Measurements from ENCODE around the gene MCHR2. TPM values are rescaled to one million over a fixed set of nuclear protein-coding genes. Genes with fewer than 3 reads are reported as not detected.

Gene MCHR2
- total RNA-seq, 1 experiment from 2014 or later = not detected

DNA sequence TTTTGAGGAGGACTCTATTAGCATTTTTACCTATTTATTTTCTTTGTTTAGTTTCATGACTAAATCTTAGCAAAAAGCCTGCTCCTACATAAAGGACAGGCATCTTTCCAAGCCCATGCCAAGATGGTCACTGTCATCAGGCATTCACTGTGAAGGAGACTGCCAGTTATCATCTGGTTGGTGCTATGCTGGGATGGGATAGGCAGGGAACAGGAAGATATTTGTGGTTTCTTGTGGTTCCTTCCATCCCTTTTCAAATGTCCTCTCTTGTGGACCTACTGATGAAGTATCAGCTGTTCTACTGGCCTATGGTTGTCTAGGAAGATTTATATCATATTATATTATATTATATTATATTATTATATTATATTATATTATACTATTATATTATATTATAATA lies 107.0 kb downstream of the MCHR2 start:
- CTCF ChIA-PET = no interaction called here
- Mint-ChIP-seq H3K27ac (ENCODE audit: unreplicated experiment) (no peak overlapping the region), H3K36me3 (ENCODE audit: insufficient read depth, unreplicated experiment) (no peaks in the 10 kb centered on the region), H3K27me3 (ENCODE audit: insufficient read depth, unreplicated experiment) (peaks cover 14% of the 10 kb centered on the region), H3K4me1 (ENCODE audit: low read depth, unreplicated experiment) (no peaks in the 10 kb centered on the region), H3K4me3 (ENCODE audit: unreplicated experiment) (no peak overlapping the region), H3K9me3 (ENCODE audit: unreplicated experiment) (no peaks in the 10 kb centered on the region)
- POLR2A ChIA-PET = no interaction called here
- no peak overlapping the region for H3K4me3 ChIP-seq (ENCODE audit: low read depth, low read length)
- DNase-seq = no peak
- TF ChIP-seq, protein P1, sequence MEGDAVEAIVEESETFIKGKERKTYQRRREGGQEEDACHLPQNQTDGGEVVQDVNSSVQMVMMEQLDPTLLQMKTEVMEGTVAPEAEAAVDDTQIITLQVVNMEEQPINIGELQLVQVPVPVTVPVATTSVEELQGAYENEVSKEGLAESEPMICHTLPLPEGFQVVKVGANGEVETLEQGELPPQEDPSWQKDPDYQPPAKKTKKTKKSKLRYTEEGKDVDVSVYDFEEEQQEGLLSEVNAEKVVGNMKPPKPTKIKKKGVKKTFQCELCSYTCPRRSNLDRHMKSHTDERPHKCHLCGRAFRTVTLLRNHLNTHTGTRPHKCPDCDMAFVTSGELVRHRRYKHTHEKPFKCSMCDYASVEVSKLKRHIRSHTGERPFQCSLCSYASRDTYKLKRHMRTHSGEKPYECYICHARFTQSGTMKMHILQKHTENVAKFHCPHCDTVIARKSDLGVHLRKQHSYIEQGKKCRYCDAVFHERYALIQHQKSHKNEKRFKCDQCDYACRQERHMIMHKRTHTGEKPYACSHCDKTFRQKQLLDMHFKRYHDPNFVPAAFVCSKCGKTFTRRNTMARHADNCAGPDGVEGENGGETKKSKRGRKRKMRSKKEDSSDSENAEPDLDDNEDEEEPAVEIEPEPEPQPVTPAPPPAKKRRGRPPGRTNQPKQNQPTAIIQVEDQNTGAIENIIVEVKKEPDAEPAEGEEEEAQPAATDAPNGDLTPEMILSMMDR (IDR thresholded peaks at IDR 0.05; ENCODE audit: insufficient read depth in 1 of 2, low read depth in 1 of 2, low read length in 1 of 2, severe bottlenecking in 1 of 2, unreplicated experiment in 1 of 2) = no peak
- intact Hi-C loops (cut with micrococcal nuclease; ENCODE audit: unreplicated experiment) = no loop called here
- no peaks in the 10 kb centered on the region for H3K27me3 ChIP-seq (replicated peaks; ENCODE audit: control insufficient read depth, insufficient read depth, low read length)
- no peaks in the 10 kb centered on the region for H3K36me3 ChIP-seq (ENCODE audit: control insufficient read depth, insufficient read depth, low read length)
- H3K4me1 ChIP-seq = no peaks in the 10 kb centered on the region; the same call in 1 of the 2 replicates
- BruUV-seq (replicated peaks) = no TSS peak
- H3K9me3 ChIP-seq = no peaks in the 10 kb centered on the region

DNA sequence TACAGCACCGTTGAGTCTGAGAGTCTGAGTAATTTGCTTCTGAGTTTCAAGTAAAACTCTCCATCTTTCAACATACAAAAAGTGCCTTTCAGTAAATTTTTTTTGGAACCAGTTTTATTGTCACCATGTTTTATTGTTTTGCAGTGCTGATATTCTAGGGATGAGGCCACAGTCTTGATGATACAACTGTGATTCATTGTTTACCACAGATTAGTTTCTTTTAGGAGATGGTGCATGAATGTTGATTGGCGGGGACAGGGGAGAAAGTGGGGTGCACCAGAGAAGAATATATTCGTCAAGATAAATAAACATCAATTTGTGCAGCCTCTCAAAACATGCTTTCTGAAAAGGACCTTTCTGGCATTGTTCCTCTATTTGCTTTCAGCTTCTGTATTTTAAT lies 109.0 kb downstream of the MCHR2 start:
- POLR2A ChIA-PET = no interaction called here
- TF ChIP-seq, protein P1 (IDR thresholded peaks at IDR 0.05; ENCODE audit: insufficient read depth in 1 of 2, low read depth in 1 of 2, low read length in 1 of 2, severe bottlenecking in 1 of 2, unreplicated experiment in 1 of 2) = no peak
- no peak for DNase-seq
- no peak overlapping the region for H3K4me3 ChIP-seq (ENCODE audit: low read depth, low read length)
- Mint-ChIP-seq H3K36me3 (ENCODE audit: insufficient read depth, unreplicated experiment) (no peaks in the 10 kb centered on the region), H3K27ac (ENCODE audit: unreplicated experiment) (no peak overlapping the region), H3K27me3 (ENCODE audit: insufficient read depth, unreplicated experiment) (peaks cover 11% of the 10 kb centered on the region), H3K9me3 (ENCODE audit: unreplicated experiment) (no peaks in the 10 kb centered on the region), H3K4me3 (ENCODE audit: unreplicated experiment) (no peak overlapping the region), H3K4me1 (ENCODE audit: low read depth, unreplicated experiment) (no peaks in the 10 kb centered on the region)
- no TSS peak for BruUV-seq (replicated peaks)
- intact Hi-C loops (cut with micrococcal nuclease; ENCODE audit: unreplicated experiment) = no loop called here
- no peaks in the 10 kb centered on the region for H3K9me3 ChIP-seq
- no peaks in the 10 kb centered on the region for H3K36me3 ChIP-seq (ENCODE audit: control insufficient read depth, insufficient read depth, low read length)
- no peaks in the 10 kb centered on the region; the same call in 1 of the 2 replicates for H3K4me1 ChIP-seq
- CTCF ChIA-PET = no interaction called here
- H3K27me3 ChIP-seq (replicated peaks; ENCODE audit: control insufficient read depth, insufficient read depth, low read length) = no peaks in the 10 kb centered on the region

DNA sequence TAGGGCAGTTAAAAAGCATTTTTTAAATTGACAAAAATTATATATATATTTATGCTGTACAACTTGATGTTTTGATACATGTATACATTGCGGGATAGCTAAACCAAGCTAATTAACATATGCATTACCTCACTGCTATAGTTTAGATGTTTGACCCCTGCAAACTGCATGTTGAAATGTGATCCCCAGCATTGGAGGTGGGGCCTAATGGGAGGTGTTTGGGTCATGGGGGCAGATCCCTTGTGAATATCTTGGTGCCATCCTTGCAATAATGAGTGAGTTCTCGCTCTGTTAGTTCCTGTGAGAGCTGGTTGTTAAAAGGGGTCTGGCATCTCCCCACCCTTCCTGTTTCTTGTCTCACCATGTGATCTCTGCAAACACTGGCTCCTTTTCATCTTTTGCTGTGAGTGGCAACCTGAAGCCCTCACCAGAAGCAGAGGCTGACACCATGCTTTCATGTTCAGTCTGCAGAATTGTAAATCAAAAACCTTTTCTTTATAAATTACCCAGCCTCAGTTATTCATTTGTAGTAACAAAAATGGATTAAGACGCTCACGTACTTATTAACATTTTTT lies 111.8 kb downstream of the MCHR2 start:
- CTCF ChIA-PET = no interaction called here
- Histone ChIP-seq H3K27me3 (replicated peaks; ENCODE audit: control insufficient read depth, insufficient read depth, low read length) (no peaks in the 10 kb centered on the region), H3K9me3 (no peaks in the 10 kb centered on the region), H3K4me1 (no peaks in the 10 kb centered on the region; the same call in 1 of the 2 replicates), H3K4me3 (ENCODE audit: low read depth, low read length) (no peak overlapping the region), H3K36me3 (ENCODE audit: control insufficient read depth, insufficient read depth, low read length) (no peaks in the 10 kb centered on the region)
- BruUV-seq (replicated peaks) = no TSS peak
- POLR2A ChIA-PET = no interaction called here
- TF ChIP-seq, protein P1 (IDR thresholded peaks at IDR 0.05; ENCODE audit: insufficient read depth in 1 of 2, low read depth in 1 of 2, low read length in 1 of 2, severe bottlenecking in 1 of 2, unreplicated experiment in 1 of 2) = no peak
- intact Hi-C loops (cut with micrococcal nuclease; ENCODE audit: unreplicated experiment) = no loop called here
- no peaks in the 10 kb centered on the region for H3K4me1 Mint-ChIP-seq (ENCODE audit: low read depth, unreplicated experiment)
- H3K27ac Mint-ChIP-seq (ENCODE audit: unreplicated experiment) = no peak overlapping the region
- no peaks in the 10 kb centered on the region for H3K36me3 Mint-ChIP-seq (ENCODE audit: insufficient read depth, unreplicated experiment)
- H3K27me3 Mint-ChIP-seq (ENCODE audit: insufficient read depth, unreplicated experiment) = peaks cover 14% of the 10 kb centered on the region
- H3K4me3 Mint-ChIP-seq (ENCODE audit: unreplicated experiment) = no peak overlapping the region
- DNase-seq = no peak
- no peaks in the 10 kb centered on the region for H3K9me3 Mint-ChIP-seq (ENCODE audit: unreplicated experiment)

All from Caco-2 (cell line).